SK-N-SH treated with all-trans-retinoic acid at 6 μM for 48 hours (cell line): ENCODE data around the gene PDIA5.

ENCODE experiments used
- ATAC-seq: fragments of 200-7000 bp; cut with Tn5 transposase; 3 replicates; pipeline ENCODE4 v1.9.1; 2020; ENCODE audit warnings: mild to moderate bottlenecking, moderate library complexity
- BACH2 ChIP-seq: fragments of 250-450 bp; sonication (Bioruptor Pico); IDR thresholded peaks from 2 replicates; pipeline ENCODE4 v1.9.0; 2021; ENCODE audit warnings: mild to moderate bottlenecking, borderline replicate concordance
- GLIS3 ChIP-seq: fragments of 250-450 bp; sonication (Bioruptor Pico); IDR thresholded peaks from 2 replicates; pipeline ENCODE4 v1.5.0; 2020; ENCODE audit warnings: mild to moderate bottlenecking, moderate library complexity
- ISL1 ChIP-seq: fragments of 250-450 bp; sonication (Bioruptor Pico); IDR thresholded peaks from 2 replicates; pipeline ENCODE4 v2.1.2; 2022; ENCODE audit warnings: mild to moderate bottlenecking, moderate library complexity
- PPARA ChIP-seq: fragments of 250-450 bp; sonication (Bioruptor Pico); IDR thresholded peaks from 2 replicates; pipeline ENCODE4 v1.5.0; 2020; ENCODE audit warnings: mild to moderate bottlenecking, borderline replicate concordance
- RARB ChIP-seq: fragments of 250-450 bp; sonication (Bioruptor Pico); IDR thresholded peaks from 2 replicates; pipeline ENCODE4 v1.8.0; 2021; ENCODE audit warnings: mild to moderate bottlenecking, moderate library complexity
- SNAI2 ChIP-seq: fragments of 250-450 bp; sonication (Bioruptor Pico); IDR thresholded peaks from 2 replicates; pipeline ENCODE4 v1.5.0; 2020; ENCODE audit warnings: mild to moderate bottlenecking, moderate library complexity
- TCF4 ChIP-seq: fragments of 250-450 bp; sonication (Bioruptor Pico); IDR thresholded peaks from 2 replicates; pipeline ENCODE4 v1.8.0; 2021; ENCODE audit warnings: mild to moderate bottlenecking, moderate library complexity, borderline replicate concordance
- TOX ChIP-seq: fragments of 250-450 bp; sonication (Bioruptor Pico); IDR thresholded peaks from 2 replicates; pipeline ENCODE4 v1.8.0; 2021; ENCODE audit warnings: mild to moderate bottlenecking, moderate library complexity, borderline replicate concordance
- ZC3H10 ChIP-seq: fragments of 250-450 bp; sonication (Bioruptor Pico); IDR thresholded peaks from 2 replicates; pipeline ENCODE4 v1.5.1; 2021; ENCODE audit warnings: mild to moderate bottlenecking, moderate library complexity
- ZFP3 ChIP-seq: fragments of 250-450 bp; sonication (Bioruptor Pico); IDR thresholded peaks from 2 replicates; pipeline ENCODE4 v1.5.0; 2020; ENCODE audit warnings: mild to moderate bottlenecking, moderate library complexity
- ZFP30 ChIP-seq: fragments of 450-650 bp; formaldehyde crosslinking; IDR thresholded peaks from 2 replicates; pipeline ENCODE4 v1.5.0; 2022; ENCODE audit warnings: mild to moderate bottlenecking, moderate library complexity
- ZNF565 ChIP-seq: fragments of 450-650 bp; formaldehyde crosslinking; conservative IDR thresholded peaks from 2 replicates; pipeline ENCODE4 v1.5.0; 2020; ENCODE audit warnings: low read depth, mild to moderate bottlenecking, moderate library complexity
- ZNF70 ChIP-seq: fragments of 450-650 bp; formaldehyde crosslinking; IDR thresholded peaks from 2 replicates; pipeline ENCODE4 v1.5.0; 2020; ENCODE audit warnings: mild to moderate bottlenecking, moderate library complexity
- ZNF8 ChIP-seq: fragments of 450-650 bp; formaldehyde crosslinking; IDR thresholded peaks from 2 replicates; pipeline ENCODE4 v1.5.0; 2020; ENCODE audit warnings: mild to moderate bottlenecking, moderate library complexity
- TF ChIP-seq, protein P1 (sequence below): fragments of 250-450 bp; sonication (Bioruptor Pico); IDR thresholded peaks from 2 replicates; pipeline ENCODE4 v1.5.1; 2021; ENCODE audit warnings: mild to moderate bottlenecking, moderate library complexity
- TF ChIP-seq, protein P2 (sequence below): fragments of 250-450 bp; sonication (Bioruptor Pico); IDR thresholded peaks from 2 replicates; pipeline ENCODE4 v1.8.0; 2021; ENCODE audit warnings: low read depth, mild to moderate bottlenecking, moderate library complexity, borderline replicate concordance
- TF ChIP-seq, protein P3 (sequence below): fragments of 250-450 bp; sonication (Bioruptor Pico); IDR thresholded peaks from 2 replicates; pipeline ENCODE4 v1.8.0; 2020; ENCODE audit warnings: mild to moderate bottlenecking, moderate library complexity, borderline replicate concordance
- TF ChIP-seq, protein P4 (sequence below): fragments of 250-450 bp; sonication (Bioruptor Pico); IDR thresholded peaks from 2 replicates; pipeline ENCODE4 v1.5.0; 2020; ENCODE audit warnings: mild to moderate bottlenecking, moderate library complexity
- TF ChIP-seq, protein P5 (sequence below): fragments of 250-450 bp; sonication (Bioruptor Pico); IDR thresholded peaks from 2 replicates; pipeline ENCODE4 v1.5.1; 2020; ENCODE audit warnings: low read depth, mild to moderate bottlenecking, moderate library complexity

PDIA5 gene

DNA sequence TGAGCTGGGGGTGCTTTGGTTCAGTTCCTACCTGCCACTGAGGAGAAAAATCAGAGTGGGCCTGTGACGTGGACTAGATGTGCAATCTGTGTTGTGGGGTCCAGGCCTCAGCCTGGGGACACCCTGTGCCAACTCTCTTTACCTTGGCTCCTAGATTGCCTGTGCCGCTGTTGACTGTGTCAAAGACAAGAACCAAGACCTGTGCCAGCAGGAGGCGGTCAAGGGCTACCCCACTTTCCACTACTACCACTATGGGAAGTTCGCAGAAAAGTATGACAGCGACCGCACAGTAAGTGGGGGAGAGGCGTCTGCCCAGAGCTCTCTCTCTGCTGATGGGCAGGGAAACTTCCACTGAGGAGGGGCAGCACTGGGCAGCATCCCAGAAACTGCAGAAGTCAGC lies 94.3 kb downstream of the PDIA5 start (continued):
- TF ChIP-seq, protein P1, sequence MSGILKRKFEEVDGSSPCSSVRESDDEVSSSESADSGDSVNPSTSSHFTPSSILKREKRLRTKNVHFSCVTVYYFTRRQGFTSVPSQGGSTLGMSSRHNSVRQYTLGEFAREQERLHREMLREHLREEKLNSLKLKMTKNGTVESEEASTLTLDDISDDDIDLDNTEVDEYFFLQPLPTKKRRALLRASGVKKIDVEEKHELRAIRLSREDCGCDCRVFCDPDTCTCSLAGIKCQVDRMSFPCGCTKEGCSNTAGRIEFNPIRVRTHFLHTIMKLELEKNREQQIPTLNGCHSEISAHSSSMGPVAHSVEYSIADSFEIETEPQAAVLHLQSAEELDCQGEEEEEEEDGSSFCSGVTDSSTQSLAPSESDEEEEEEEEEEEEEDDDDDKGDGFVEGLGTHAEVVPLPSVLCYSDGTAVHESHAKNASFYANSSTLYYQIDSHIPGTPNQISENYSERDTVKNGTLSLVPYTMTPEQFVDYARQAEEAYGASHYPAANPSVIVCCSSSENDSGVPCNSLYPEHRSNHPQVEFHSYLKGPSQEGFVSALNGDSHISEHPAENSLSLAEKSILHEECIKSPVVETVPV = no peak
- no peak for TF ChIP-seq BACH2 (CRISPR knock-in tag)
- TF ChIP-seq PPARA (CRISPR knock-in tag) = no peak
- no peak for TF ChIP-seq ZNF565 (CRISPR knock-in tag)

DNA sequence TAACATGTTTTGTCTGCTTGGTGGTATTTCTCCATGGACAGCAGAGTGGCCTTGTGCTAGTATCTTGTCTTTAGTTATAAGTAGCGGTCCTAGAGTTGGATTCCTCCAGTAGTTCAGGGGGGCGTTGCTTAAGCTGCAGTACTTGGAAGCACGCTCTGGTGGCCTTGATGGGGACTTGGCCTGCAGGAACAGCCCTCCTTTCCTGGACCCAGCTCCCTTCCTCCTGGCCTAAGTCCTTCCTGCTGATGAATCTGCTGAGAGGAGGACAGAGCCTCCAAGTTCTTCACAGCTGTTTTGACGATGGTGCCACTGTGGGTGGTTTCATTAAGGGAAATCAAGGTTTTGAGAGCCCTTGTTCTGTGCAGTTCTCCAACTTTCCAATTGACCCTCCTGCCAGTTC lies 96.3 kb downstream of the PDIA5 start:
- ATAC-seq = no peak
- no peak for TF ChIP-seq ZFP3 (CRISPR knock-in tag)

DNA sequence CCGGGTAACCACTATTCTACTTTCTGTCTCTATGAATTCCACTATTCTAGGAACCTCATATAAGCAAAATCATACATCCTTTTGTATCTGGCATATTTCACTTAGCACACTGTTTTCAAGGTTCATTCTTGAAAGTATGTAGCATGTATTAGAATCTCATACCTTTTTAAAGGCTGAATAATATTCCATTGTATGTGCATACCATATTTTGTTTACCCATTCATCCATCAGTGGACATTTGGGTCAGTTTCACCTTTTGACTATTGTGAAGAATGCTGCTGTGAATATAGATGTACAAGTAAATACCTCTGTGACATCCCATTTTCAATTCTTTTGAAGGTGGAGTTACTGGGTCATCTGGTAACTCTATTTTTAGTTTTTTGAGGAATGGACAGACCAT lies 98.3 kb downstream of the PDIA5 start:
- ATAC-seq = no peak
- TF ChIP-seq, protein P2, sequence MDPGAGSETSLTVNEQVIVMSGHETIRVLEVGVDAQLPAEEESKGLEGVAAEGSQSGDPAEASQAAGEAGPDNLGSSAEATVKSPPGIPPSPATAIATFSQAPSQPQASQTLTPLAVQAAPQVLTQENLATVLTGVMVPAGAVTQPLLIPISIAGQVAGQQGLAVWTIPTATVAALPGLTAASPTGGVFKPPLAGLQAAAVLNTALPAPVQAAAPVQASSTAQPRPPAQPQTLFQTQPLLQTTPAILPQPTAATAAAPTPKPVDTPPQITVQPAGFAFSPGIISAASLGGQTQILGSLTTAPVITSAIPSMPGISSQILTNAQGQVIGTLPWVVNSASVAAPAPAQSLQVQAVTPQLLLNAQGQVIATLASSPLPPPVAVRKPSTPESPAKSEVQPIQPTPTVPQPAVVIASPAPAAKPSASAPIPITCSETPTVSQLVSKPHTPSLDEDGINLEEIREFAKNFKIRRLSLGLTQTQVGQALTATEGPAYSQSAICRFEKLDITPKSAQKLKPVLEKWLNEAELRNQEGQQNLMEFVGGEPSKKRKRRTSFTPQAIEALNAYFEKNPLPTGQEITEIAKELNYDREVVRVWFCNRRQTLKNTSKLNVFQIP (CRISPR knock-in tag) = no peak
- peak; percentile 96 for TF ChIP-seq ZNF8 (CRISPR knock-in tag)
- TF ChIP-seq GLIS3 = no peak
- TF ChIP-seq, all 23 proteins: peak for 1

DNA sequence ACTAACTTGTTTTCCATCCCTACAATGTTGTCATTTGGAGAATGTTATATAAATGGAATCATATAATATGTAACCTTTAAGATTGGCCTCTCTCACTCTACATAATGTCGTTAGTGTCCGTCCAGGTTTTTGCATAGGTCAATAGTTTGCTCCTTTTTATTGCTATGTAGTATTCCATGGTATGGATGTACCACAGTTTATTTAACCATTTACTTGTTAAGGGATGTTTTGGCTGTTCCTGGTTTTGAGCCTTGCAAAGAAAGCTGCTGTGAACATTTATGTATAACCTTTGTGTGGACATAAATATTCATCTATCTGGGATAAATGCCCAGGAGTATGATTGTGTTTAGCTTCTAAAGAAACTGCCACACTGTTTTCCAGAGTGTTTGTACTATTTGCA lies 100.9 kb downstream of the PDIA5 start:
- TF ChIP-seq ZNF8 (CRISPR knock-in tag) = peak; percentile 98
- TF ChIP-seq ZC3H10 (CRISPR knock-in tag) = no peak
- TF ChIP-seq, all 23 proteins: peak for 1
- ATAC-seq = no peak

DNA sequence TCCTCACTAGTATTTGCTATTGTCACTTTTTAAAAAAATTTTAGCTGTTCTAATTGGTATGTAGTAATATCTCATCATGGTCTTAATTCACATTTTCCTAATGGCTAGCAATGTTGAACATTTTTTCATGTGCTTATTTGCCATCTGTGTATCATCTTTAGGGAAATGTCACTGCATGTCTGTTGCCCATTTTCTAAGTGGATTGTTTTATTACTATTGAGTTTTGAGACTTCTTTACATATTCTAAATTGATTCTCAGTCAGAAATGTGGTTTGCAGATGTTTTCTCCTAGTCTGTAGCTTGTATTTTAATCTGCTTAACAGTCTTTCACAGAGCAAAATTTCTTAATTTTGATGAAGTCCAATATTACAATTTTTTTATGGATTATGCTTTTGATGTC lies 101.3 kb downstream of the PDIA5 start:
- ATAC-seq = no peak
- TF ChIP-seq TOX (CRISPR knock-in tag) = no peak
- TF ChIP-seq, protein P3, sequence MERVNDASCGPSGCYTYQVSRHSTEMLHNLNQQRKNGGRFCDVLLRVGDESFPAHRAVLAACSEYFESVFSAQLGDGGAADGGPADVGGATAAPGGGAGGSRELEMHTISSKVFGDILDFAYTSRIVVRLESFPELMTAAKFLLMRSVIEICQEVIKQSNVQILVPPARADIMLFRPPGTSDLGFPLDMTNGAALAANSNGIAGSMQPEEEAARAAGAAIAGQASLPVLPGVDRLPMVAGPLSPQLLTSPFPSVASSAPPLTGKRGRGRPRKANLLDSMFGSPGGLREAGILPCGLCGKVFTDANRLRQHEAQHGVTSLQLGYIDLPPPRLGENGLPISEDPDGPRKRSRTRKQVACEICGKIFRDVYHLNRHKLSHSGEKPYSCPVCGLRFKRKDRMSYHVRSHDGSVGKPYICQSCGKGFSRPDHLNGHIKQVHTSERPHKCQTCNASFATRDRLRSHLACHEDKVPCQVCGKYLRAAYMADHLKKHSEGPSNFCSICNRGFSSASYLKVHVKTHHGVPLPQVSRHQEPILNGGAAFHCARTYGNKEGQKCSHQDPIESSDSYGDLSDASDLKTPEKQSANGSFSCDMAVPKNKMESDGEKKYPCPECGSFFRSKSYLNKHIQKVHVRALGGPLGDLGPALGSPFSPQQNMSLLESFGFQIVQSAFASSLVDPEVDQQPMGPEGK (CRISPR knock-in tag) = no peak
- TF ChIP-seq, protein P4, sequence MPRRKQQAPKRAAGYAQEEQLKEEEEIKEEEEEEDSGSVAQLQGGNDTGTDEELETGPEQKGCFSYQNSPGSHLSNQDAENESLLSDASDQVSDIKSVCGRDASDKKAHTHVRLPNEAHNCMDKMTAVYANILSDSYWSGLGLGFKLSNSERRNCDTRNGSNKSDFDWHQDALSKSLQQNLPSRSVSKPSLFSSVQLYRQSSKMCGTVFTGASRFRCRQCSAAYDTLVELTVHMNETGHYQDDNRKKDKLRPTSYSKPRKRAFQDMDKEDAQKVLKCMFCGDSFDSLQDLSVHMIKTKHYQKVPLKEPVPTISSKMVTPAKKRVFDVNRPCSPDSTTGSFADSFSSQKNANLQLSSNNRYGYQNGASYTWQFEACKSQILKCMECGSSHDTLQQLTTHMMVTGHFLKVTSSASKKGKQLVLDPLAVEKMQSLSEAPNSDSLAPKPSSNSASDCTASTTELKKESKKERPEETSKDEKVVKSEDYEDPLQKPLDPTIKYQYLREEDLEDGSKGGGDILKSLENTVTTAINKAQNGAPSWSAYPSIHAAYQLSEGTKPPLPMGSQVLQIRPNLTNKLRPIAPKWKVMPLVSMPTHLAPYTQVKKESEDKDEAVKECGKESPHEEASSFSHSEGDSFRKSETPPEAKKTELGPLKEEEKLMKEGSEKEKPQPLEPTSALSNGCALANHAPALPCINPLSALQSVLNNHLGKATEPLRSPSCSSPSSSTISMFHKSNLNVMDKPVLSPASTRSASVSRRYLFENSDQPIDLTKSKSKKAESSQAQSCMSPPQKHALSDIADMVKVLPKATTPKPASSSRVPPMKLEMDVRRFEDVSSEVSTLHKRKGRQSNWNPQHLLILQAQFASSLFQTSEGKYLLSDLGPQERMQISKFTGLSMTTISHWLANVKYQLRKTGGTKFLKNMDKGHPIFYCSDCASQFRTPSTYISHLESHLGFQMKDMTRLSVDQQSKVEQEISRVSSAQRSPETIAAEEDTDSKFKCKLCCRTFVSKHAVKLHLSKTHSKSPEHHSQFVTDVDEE = no peak
- TF ChIP-seq, protein P1 = no peak
- TF ChIP-seq ZNF70 = no peak
- TF ChIP-seq RARB (CRISPR knock-in tag) = no peak
- TF ChIP-seq ZNF565 (CRISPR knock-in tag) = no peak
- TF ChIP-seq SNAI2 (CRISPR knock-in tag) = no peak
- no peak for TF ChIP-seq ZC3H10 (CRISPR knock-in tag)
- TF ChIP-seq TCF4 (CRISPR knock-in tag) = no peak
- TF ChIP-seq ISL1 = no peak
- TF ChIP-seq, protein P5, sequence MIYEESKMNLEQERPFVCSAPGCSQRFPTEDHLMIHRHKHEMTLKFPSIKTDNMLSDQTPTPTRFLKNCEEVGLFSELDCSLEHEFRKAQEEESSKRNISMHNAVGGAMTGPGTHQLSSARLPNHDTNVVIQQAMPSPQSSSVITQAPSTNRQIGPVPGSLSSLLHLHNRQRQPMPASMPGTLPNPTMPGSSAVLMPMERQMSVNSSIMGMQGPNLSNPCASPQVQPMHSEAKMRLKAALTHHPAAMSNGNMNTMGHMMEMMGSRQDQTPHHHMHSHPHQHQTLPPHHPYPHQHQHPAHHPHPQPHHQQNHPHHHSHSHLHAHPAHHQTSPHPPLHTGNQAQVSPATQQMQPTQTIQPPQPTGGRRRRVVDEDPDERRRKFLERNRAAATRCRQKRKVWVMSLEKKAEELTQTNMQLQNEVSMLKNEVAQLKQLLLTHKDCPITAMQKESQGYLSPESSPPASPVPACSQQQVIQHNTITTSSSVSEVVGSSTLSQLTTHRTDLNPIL = no peak
- TF ChIP-seq ZNF8 (CRISPR knock-in tag) = no peak
- TF ChIP-seq, protein P2 (CRISPR knock-in tag) = no peak
- no peak for TF ChIP-seq ZFP30
- TF ChIP-seq, all 23 proteins: peak for 0
